ENCODE results near the gene RBBP5.

- no peak for TF ChIP-seq POLR2A (IDR thresholded peaks at IDR 0.05)
- TF ChIP-seq POLR2AphosphoS5 (IDR thresholded peaks at IDR 0.05) = no peak
- TF ChIP-seq CTCF (IDR thresholded peaks at IDR 0.05) = no peak
These were observed 22.4 kb upstream of the RBBP5 start for GRCh38 chr1:205144046-205144720.

Measured in prostate gland (tissue), 2 donors.